ENCODE measurements around the gene UBE2D2.

Gene UBE2D2

DNA sequence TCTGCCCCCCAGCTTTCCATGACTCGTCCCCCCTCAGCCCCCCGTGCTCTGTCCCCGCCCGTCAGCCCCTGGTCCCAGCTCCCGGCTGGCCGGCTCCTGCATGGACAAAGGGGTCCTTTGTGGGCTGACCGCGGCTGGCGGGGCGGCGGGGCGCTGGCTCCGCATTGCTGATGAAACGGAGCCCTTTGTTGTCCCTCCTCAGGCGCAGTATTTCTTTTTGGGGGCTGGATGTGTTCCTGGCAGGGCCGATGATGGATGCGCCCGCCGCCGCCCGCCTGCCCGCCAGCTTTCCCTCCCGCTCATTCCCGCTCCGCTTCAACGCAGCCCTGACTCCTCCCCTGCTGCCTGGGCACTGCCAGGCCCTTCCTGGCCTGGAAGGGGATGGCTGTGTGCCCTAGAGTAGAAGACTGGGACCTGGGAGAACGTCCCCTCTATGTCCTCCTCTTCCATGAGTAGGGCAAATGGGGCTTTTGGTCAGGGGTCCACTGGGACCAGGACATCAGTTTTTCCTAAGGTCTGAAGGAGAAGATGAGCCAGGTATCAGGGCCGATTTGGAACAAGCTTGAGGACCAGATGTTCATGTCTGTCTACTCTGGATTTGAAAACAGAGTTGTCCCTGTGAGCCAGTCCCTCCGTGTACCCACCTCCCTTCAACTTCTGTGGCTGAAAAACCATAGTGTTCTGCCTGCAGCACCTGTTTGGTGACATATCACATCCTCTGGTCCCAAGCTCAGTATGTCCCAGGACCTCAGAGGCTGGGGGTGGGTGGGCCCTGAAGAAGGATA lies 116.0 kb downstream of the UBE2D2 start:
- no peak for DNase-seq (ENCODE audit: low spot score)

All from GM03348 (cell line).